Measurements from ENCODE around the gene CDH7.

The CDH7 gene

DNA sequence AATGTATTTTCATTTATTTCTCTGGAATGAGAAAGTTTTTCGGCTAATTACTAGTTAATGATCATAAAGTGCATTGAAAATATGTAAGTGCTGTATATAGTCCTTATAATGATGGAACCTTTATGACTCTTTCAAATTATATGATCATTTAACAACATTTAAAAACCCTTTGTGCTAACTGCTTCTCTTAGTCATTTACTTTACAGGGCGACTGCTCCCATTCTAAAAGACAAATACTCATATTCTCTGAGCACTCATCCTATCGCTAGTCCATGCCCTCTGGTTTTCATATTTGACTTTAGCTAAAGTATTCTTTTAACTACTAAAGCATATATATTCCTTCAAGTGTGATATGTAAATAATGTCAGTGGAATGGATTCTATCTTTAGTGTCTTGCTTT, 168.2 kb downstream of the CDH7 start:
- no peak for DNase-seq (ENCODE audit: low spot score)

DNA sequence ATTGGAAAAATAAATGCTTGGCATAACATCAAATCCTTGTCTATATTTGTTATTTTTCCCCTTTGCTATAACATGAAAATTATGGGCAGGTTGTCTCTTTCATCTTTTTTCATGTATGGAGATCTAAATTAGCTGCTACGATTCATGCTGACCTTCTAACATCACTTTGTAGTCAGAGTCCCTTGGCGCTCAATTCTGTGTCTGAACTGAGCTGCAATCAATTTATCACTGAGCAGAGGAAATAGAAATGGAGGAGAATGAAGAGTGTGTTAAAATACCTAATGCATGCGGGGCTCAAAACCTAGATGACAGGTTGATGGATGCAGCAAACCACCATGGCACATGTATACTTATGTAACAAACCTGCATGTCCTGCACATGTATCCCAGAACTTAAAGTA, 168.9 kb downstream of the CDH7 start:
- no peak for DNase-seq (ENCODE audit: low spot score)

DNA sequence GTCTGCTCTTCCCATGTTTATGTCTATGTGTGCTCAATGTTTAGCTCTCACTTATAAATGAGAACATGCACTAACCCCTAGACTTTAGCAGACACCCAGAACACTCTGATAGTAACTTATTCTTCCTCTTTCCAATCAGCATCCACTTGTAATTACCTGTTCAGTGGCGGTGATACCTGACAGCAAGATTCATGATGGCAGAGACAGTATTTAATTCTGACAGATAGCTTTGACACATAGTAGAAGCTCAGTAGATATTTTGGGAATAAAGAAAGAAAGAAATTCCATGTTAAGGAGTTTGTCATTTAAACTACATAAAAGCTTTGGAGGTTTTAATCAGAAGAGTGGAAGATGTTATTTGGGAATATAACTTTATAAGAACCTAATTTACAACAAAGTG, 171.3 kb downstream of the CDH7 start:
- DNase-seq (ENCODE audit: low spot score), result no peak

DNA sequence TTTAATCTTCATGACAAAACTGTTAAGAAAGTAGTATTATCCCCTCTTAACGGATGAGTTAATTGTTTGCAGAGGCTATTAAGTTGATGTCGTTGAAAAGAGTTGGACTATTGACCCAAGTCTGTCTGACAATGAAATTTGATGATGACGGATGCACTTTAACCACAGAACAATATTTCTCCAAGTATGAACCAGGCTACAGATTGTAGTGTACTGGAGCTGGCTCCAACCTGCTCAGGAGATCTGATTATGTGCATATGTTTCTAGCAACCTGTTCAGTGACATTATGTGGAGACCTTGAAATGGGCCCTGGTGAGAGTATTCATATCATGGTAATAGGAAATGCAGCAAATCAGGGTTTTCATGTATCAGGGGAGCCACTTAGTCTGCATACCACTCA, 174.1 kb downstream of the CDH7 start:
- no peak for DNase-seq (ENCODE audit: low spot score)

DNA sequence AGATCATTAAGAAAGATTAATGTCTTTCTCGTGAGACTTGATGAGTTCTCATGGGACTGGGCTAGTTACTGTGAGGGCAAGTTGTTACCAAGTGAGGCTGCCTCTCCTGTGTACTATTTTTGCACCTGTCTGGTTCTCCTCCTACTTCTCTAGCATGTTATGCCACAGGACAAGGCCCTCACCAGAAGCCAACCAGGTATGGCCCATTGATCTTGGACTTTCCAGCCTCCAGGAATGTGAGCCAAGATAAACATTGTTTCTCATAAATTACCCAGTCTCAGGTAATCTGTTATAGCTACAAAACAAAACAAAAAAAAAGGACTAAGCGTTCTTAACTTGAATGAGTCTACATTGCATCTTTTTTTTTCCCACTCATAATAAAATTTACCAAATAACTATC, 184.1 kb downstream of the CDH7 start:
- no peak for DNase-seq (ENCODE audit: low spot score)

DNA sequence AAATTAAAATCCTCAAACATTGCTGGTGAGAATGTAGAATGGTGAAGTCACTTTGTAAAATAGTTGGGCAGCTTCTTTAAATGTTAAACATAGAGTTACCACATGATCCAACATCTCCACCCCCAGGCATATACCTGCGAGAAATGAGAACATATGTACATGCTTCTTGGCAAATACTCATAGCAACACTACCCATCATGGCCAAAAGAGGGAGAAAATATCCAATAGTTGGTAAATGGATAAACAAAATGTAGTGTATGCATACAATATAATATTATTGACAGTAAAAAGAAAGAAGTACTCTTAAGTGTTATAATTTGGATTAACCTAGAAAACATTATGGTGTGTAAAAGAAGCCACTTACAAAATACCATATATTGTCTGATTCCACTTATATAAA, 185.9 kb downstream of the CDH7 start:
- no peak for DNase-seq (ENCODE audit: low spot score)

DNA sequence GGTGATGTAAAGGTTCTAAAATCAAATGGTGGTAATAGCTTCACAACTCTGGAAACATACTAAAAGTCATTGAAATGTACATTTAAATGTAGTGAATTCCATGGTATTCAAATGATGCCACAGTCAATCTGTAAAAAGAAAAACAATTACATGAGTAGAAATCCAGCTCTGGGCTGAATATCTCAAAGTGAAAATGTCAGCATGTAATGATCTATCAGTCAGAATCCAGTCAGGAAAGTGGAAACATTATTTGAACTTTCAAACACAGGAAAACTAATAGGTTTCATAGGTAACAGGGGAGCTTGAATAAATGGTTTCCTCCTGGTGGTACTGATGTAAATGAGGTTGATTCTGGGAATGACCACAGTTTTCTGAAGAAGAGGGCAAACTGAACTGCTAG, 186.4 kb downstream of the CDH7 start:
- no peak for DNase-seq (ENCODE audit: low spot score)

DNA sequence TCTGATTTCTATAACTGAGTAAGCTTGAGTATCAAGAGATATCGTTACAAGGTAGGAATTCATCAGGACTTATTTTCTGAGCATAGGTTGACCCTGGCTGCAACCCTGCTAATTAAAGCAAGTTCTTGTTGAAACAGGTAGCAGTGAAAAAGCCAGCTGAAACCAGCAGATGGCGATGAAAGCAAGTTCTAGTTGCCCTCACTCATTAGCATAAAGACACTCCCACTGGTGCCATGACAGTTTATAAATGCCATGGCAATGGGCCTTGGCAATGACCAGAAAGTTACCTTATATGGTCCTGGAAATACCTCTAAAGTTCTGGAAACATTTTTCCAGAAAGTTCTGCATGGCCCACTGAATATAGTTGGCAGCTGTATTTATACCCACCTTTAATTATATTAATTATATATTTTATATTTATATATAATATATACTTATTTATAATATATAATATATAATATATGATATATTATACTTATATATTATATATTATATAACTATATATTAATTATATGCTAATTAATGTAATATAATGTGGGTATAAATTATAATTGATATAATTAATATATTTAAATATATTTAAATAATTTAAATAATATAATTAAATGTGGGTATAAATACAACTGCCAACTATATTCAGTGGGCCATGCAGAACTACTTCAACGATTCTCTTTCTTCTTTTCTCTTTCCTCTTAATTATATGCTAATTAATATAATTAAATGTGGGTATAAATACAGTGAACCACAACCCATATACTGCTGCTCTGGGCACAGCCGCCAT, 188.0 kb downstream of the CDH7 start:
- DNase-seq (ENCODE audit: low spot score), result no peak
